NCI-H1092 treated with DMSO at 0.1 percent for 48 hours (cell line): ENCODE results near the gene ZBTB7C.

Experiments
- DNase-seq: peaks from one replicate; lab custom pipeline; 2025; lab: John Stamatoyannopoulos, UW

ZBTB7C gene

DNA sequence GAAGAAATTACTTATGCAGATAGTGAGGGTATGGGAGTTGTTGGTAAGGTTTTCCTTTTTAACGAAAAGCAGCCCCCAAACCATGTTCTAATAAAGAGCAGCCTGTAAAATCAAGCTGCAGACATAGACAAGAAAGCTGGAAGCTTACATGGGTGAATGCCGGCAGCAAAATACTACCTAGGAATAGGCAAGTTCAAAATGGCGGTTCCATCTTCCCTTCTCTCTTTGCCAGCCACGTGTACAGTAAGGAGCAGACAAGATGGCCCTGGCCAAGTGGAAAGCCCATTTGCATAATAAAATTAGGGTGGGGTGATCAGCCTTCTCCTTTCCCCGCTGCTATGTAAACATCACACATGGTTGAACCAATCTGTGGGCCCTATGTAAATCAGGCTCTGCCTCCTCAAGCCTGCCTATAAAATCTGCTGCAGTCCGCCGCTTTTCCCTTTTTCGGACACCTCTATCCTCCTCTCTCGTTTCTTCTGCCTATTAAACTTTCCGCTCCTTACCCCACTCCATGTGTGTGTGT is 155.0 kb downstream of the ZBTB7C start:
- no peak for DNase-seq

DNA sequence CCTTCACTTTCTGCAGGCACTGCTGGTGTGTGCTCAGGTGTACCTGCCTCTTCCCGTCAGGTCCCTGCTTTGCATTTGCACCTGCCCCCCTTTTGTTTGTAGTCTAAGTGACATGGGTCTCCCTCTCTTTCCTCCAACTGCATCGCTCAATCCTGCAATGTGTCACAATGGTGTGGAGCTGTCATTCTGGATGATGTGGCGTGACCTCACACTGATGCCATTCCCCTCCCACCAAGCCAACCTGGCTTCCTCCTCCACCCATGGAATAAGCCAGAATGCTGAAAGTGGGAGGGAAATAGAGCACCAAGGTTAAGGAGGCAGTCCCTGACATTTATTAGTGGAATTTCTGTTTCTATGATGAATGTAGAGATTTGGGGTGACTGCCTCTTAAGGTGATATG is 156.7 kb downstream of the ZBTB7C start:
- no peak for DNase-seq

DNA sequence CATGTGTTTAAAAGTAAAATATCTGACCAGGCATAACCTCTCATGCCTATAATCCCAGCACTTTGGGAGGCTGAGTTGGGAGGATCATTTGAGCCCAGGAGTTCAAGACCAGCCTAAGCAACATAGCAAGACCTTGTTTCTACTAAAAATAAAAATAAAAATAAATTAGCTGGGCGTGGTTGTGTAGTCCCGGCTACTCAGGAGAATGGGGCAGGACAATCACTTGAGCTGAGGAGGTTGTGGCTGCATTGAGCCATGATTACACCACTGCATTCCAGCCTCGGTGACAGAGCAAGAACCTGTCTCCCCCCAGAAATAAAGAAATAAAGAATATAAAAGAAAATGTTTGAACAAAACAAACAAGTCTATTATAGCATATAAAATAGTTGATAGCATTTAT is 158.3 kb downstream of the ZBTB7C start:
- DNase-seq: no peak

DNA sequence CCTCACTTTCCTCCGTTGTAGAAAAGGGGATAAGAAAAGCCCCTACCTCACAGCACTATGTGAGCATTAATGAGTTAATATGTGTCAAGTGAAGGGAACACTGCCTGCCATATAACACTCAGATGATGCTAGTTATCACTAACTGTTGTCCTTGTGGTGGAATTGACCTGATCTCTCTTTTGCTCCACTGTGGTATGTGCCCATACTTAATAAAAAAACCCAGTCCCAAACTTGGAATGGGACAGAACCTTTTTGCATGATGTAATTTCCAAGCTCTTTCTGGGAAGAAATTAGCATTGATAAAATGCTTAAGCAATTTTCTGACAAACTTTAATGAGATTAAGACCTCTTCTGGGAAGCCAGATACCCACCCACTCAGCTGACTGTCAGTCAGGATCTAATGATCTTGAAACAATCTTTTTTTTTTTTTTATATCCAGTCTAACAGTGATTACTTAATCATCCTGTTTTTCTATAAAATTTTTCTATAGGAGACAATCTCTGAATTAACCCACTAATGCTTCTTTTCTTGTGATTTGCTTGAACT is 158.7 kb downstream of the ZBTB7C start:
- no peak for DNase-seq

DNA sequence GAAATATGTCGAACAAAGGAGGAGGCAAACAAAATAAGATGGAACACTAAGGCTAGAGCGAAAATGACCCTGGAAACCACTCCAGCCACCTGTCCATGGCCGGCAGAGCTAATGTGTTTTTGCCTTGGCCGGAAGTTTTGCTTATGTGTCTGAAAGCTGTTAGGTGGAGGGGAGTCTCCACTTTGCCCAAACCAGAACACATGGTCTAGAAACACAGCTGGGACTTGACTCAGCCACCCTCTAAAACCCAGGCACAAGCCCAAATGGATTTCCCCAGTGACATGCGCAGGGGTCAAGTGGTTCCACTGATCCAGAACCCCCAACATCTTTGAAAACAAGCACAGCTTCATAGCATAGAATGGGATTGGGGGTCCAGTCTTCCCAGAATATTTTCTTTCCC is 159.3 kb downstream of the ZBTB7C start:
- DNase-seq: no peak

DNA sequence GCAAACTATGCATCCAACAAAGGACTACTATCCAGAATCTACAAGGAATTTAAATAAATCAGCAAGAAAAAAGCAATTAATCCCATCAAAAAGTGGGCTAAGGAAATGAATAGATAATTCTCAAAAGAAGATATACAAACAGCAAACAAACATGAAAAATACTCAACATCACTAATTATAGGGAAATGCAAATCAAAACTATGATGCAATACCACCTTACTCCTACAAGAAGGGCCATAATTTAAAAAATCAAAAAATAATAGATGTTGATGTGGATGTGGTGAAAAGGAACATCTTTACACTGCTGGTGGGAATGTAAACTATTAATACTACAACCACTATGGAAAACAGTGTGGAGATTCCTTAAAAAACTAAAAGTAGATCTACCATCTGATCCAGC is 164.7 kb downstream of the ZBTB7C start:
- DNase-seq: no peak

DNA sequence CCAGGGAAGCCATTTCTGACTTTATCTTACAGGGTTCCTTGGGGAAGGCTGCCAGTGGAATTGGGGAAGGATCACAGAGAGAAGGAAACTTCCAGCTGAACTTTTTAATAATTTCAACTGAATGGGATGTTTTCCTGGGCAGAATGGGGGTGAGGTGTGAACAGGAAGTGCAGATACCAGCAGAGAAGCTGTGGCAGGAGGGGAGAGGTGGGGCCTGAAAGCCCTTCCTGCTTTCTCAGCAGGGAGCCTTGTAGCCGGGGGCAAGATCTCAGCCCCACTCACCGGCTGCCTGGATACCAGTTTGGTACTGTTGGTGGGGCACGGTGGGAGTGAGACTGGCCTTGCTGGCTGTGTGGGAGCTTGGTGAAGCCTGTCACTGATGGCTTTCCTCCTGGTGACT is 170.5 kb downstream of the ZBTB7C start:
- no peak for DNase-seq

DNA sequence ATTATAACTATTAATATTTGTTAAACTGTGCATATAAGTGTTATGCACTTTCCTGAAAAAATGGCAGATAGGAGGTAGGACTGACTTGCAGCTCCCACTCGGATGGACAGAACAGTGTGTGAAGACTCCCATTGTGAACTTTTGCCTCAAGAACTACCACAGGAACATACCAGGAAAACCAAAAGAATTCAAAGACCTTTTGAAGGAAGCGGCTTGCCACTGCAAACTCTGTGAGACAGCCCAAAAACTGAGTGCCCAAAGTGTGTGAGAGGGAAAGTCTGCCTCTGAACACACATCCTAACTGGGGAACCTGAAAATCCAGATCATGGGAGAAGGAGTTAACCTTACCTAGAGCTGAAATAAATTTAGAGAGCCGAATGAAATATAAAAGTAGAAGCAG is 171.0 kb downstream of the ZBTB7C start:
- no peak for DNase-seq

DNA sequence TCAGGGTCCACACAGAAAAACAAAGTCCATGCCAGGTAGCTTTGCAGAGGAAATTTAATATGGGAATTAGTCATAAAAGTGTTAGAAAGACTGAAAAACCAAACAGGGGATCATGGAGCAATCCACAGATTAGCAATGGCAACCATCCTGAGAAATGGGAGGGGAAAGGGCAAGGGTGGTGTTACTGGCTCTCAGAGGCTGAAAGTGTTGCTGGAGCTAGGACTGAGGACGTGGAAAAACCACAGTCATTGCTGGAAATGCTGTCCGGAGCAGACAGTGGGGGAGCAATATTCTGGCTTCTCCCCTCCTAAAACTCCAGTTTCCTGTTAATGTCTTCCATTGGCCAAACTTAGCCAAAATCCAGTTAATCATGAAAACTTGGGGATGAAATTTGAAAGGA is 172.4 kb downstream of the ZBTB7C start:
- DNase-seq: no peak

DNA sequence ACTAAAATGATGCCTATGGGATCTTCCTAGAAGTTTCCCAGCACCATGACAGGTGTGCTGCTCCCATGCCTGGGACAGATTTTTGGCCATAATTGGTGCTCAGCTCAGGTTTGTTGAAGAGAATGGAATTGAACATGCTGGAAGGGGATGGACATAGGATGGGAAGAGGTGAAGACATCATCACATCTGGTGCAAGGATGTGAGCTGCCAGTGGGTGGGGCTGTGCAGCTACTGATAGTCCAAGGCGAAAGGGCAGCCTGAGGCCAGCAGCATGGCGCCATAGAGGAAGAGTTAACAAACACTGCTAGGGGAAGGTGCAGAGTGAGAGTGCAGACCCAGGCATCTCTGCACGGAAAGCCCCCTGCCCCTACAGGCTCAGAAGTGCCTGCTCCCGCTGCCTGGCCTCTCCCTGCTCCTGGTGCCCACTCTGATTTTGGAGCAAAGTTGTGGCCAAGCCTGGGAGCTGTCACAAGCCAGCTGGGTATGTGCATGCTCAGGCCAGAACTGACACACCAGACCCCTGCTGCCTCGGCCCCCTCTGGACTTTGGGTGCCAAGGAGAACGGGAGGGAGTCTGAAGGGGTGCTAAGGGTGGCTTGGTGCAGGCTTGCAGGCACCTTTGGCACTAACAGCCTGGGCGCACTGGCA is 178.6 kb downstream of the ZBTB7C start:
- DNase-seq: peak; percentile 92

DNA sequence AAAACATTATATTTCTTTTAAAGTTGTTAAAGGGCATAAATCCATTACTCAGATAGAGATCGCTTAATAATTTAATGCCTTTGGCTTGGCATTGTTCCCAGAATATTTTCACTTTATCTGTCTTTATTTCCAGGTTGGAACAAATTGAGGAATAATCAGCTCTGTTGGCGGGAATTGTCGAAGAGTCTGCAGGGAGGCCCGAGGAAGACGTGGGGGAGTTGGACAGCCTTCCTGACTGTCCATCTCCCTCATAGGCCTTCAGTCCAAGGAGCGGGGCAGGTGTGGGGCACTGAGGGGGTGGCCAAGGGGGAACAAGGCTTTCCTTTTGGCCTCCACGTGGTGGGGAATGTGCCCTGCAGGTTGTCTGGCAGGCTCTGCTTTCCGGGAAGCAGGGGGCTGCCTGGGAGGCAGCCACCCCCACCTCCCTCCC is 179.6 kb downstream of the ZBTB7C start:
- DNase-seq: no peak

DNA sequence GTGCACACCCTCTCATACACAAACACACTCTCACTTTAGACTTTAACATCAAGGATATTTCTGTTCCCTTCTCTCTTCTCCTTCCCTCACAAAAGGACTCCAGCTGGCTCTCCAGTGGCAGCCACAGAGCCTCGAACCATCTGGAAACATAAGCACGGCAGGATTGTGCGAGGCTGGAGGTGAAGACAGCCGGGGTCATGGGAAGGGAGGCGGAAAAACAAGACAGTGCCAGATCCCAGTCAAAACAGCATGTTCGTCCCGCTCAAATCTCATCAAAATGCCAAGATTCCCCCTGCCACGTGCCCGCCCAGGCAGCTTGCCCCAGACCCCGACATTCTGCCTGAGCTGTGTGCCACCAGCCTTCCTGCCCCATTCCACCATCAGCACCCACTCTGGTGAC is 180.3 kb downstream of the ZBTB7C start:
- no peak for DNase-seq

DNA sequence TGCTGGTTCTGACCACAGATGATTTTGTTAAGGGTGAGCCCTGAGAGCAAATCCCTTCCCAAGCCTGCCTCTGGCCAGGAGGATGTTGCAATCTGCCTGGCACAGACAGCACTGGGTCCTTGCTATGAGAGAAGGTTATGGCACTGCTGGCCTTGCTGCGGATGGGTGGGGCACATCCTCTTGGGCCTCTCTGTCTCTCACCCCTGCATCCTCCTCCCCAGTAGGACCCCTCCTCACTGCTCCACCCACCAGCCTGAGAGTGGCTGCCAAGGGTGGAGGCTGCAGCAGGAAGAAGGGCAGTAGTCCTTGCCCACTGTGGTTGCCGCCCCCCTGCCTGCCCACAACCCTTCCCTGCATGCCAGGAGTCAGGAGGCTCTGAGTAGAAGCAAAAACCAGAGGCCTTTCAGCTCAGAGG is 180.9 kb downstream of the ZBTB7C start:
- no peak for DNase-seq

DNA sequence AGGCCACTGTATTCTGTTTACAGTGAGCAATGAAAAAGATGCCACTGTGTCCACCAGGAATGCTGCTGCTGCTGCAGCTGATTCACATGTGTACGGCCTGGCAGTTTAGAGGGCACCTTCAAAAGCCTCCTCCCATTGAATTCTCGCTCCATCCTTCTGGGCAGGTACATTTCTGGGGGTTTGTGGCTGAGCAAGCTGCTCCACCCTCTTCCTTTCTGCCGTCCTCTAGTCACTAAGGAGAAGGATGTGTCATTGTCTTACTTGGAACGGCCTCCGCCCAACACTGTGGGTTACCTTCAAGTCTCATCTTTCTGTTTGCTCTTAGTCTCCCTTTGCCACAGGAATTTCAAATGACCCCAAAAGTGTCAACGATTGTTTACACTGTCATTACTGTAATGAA is 182.0 kb downstream of the ZBTB7C start:
- DNase-seq: no peak

DNA sequence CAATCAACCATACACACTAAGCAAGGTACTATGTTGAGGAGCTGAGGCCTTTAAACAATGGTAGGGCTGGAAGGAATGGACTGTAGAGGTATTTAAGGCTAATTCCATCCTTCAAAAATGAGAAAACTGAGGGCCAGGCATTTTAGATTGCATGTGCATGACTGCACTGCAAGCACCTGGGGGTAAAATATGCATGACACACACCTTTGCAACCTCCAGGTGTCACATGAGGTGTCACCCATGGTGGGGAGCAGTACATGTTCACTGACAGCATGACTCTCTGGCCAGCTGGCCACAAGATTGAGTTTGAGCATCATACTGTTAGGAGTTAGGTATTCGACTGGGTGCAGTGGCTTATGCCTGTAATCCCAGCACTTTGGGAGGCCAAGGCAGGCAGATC is 182.8 kb downstream of the ZBTB7C start:
- no peak for DNase-seq

DNA sequence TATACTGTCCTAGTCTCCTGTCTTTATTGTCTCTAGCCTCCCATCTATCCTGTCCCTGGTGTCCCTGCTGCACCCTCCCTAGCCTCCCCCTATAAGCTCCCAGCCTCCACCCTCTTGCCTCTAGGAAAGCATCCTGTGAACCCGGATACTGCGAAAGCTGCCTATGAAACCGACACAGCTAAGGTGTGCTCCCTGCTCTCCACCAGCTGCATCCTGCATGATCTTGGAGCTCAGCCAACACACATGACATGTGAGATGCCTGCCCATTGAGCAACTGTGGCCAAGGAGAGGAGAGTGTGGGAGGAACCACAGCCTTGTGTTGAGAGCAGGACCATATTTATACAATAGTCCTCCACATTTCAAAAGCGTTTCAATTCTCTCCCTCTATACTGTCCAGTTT is 187.1 kb downstream of the ZBTB7C start:
- DNase-seq: peak; percentile 97

DNA sequence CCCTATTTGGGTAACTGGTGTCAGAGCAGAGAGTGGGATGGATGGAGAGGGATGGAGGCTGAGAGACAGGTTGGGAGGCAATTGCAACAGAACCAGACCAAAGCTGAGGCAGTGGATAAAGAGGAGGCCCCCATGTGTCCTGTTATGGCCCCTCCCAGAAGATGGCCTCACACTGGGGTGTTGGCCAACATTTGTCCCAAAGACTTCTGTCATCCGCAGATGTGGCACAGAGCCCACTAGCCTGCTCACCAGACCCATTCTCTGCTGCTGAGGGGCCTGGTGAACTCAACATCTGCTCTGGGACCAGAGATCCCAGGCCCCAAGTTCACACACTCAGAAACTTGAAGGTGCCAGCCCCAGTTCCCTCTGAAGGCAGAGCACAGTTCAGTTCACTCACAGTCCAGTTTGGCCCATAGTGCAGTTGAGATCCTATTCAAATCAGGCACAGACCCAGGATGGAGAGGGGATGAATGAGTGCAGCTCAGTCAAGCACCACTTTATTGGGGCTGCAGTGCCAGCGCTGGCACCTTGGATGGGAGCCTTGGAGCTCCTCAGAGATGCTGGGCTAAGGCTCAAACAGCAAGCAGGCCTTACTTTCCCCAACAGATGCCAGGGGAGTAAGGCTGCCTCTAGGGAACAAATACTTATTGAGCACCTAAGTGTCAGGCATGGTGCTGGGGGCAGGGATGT is 189.2 kb downstream of the ZBTB7C start:
- DNase-seq: no peak

DNA sequence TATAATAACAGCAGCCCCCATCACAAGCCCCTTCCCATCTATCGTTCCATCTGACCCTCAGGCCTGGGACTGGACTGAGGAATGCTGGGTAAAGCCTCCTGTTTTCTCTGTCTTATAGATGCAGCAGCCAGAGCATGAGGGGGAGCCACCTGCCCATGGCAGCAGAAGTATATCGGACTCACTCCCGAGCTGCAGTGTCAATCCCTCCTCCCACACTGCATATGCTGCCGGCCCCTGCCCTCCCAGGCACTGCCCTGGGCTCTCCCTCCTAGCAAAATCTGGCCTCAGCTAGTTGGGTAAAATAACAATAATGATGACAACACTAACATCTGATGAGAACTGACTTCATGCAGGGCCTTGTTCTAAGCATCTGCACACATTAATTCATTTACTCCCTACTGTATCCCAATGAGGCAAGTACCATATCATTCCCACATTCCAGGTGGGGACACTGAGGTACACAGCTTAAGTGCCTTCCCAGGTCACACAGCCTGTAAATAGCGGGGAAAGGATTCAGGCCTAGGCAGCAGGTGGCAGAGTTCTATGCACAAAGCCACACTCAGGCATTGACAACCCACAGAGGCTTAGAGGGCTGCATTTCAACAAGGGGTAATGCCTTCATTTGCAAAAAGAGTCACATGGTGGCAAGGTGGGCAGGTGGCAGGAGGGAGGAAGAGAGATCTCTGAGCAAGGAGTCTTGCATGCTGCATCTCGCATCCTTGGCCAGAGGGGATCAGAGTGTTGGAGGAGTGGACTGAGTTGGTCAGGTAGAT is 190.0 kb downstream of the ZBTB7C start:
- DNase-seq: no peak

DNA sequence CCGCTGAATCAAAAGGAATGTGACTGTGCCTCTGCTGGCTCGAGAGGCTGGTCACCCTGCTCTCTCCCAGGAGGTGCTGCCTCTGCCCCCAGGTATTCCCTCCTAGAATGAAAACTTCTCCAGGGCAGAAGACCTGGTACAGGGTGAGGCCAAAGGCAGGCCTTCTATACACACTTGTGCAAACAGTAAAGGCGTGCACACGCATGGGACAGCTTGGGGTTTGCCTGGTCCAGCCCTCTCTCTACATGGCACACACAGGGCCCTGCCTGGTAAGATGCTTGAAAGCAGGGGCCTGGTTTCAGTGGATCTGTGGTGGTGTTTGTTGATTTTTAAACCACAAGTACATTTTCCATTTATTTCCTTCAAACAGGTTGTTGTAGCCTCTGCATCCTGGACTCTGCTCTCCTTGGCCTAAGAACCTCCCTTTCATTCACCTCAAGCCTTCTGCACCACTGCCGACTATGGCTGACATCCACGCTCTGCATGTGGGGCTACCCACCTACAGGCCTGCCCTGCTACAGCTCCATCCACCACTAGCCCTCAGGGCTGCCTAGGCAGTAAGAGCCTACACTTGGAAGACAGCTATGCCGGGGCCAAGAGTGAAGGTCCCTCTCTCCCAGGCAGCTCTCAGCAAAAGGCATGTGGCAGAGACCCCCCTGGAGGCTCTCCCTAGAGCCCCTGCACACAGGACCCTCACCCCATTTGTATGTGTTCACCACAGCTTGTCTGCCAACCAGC is 190.7 kb downstream of the ZBTB7C start:
- DNase-seq: no peak

DNA sequence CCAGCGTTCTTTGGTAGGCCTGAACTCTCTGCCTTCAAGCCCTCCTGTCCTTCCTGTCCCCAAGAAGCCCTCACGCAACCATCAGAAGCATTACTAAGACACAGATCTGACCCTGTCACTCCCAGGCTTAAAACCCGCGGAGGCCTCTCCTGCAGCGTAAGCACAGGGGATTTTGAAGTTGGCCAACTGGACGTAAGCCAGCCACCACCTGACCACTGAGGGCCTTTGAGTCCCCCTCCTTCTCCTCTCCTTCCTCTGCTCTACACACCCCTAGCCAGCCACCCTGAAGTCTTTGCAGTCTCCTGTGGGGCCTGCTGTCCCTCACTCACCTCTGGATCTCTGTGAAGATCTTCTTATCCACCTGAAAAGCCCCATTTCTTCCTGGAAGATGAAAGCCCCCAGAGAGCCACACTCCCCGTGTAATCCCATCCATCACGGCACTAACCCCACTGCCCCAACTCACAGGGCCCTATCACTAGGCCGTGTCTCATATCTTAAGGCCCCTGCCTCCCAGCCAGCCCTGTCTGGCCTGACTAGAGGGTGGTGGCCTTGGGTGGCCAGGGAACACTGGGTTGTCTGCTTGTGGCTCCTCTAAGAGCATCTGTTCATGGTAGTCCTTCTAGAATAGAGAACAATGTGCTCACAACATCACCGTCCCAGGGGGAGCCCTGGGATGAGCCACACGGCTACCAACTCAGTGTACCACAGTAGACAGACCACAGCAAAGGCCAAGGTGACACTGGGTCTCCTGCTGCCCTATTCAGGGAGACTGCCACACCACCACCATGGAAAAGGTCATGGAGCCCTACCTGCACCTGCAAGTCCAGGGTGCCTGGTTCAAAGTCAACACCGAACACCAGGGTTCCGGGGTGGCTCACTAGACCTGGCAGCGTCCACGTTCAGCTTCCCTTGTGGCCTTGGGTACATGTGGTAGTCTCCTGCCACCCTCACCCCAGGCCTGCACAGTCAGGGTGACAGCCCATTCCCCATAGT is 191.6 kb downstream of the ZBTB7C start:
- DNase-seq: no peak
